HEK293T (cell line): ENCODE data around the gene COL12A1.

Experiments
- HDGF ChIP-seq: fragments of 450-650 bp; IDR thresholded peaks from 2 replicates; pipeline ENCODE4 v1.6.1; 2017; ENCODE audit warnings: antibody characterized with exemption, borderline replicate concordance
- TARDBP ChIP-seq: fragments of 450-650 bp; IDR thresholded peaks from 2 replicates; pipeline ENCODE4 v1.6.1; 2016

DNA sequence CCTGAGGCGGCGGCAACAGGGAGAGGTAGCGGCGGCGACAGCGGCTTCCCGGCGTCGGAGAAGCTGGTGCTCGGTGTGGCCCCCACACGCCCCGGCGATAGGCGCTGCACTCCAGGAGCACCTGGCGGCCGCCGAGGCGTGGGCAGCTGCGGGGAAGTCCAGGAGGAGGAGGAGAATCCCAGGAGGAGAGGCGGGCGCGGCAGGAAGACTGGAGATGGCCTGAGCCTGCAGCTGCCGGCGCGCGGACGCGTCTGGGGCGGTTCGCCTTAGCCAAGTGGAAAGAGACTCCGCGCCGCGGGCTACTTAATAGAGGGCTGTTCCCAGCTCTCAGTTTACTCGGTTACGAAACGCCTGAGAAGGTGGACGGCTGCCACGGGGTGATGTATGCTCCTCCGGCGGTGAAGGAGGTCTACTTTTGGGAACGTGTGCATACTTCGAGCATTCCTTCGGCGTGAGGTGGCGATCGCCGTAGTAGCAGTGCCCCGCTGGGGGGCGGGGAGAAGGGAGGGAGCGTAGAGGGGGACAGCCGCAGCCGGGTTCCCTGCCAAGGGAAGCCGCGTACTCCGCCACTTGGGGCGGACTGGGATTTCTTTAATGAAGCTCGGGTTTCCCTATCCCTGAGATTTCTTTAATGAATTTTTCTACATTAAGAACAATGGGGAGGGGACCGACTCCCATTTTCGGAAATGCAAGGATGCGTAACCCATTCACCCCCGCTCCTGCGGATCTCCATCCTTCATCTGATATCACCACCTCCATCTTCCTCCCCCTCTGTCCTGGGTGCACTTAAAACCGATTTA, at the start of gene COL12A1:
- TF ChIP-seq TARDBP (no peak), HDGF (no peak)
